AG09309 (cell line): ENCODE results near the gene FCRL2.

Source experiments
- DNase-seq: peaks from one replicate; pipeline ENCODE4 v3.0.0-alpha.2; 2010; ENCODE audit warnings: low read depth
- H3K4me3 ChIP-seq: 2 replicates; pipeline ENCODE4 v1.5.1; 2011; ENCODE audit warnings: mild to moderate bottlenecking, low read depth, low read length, moderate library complexity; ENCODE audit not compliant: control insufficient read depth
- CTCF ChIP-seq: IDR thresholded peaks from 2 replicates; pipeline ENCODE4 v1.5.1; 2011; ENCODE audit warnings: mild to moderate bottlenecking, low read depth, low read length, inconsistent platforms; ENCODE audit not compliant: insufficient read depth, control insufficient read depth; ENCODE audit errors: missing control alignments

FCRL2 gene

GRCh38 chr1:157711802-157712201 is 65.1 kb downstream of the FCRL2 start:
- no peak for TF ChIP-seq CTCF
- DNase-seq = no peak
- no peak overlapping the region for H3K4me3 ChIP-seq

GRCh38 chr1:157704878-157705277 is 72.1 kb downstream of the FCRL2 start:
- no peak for TF ChIP-seq CTCF
- H3K4me3 ChIP-seq = no peak overlapping the region
- no peak for DNase-seq

GRCh38 chr1:157703981-157704380 is 73.0 kb downstream of the FCRL2 start:
- DNase-seq = no peak
- no peak for TF ChIP-seq CTCF
- no peak overlapping the region for H3K4me3 ChIP-seq

- no peak for DNase-seq
Observed at GRCh38 chr1:157702308-157702825, 74.6 kb downstream of the FCRL2 start.

GRCh38 chr1:157700732-157701131 is 76.2 kb downstream of the FCRL2 start, which contains the start of gene FCRL3:
FCRL3 (minus strand) TSS chr1:157700769; CDS start chr1:157700489, 280 bp downstream.
- H3K4me3 ChIP-seq = no peak within 1 kb of the TSS
- TF ChIP-seq CTCF = no peak
- no peak for DNase-seq

More at GRCh38 chr1:157702308-157702825, 74.6 kb downstream of the FCRL2 start:
- no peak overlapping the region for H3K4me3 ChIP-seq
- TF ChIP-seq CTCF = no peak

- no peak overlapping the region for H3K4me3 ChIP-seq
- no peak for DNase-seq
- TF ChIP-seq CTCF = no peak
Observed at GRCh38 chr1:157700305-157700704, 76.6 kb downstream of the FCRL2 start.
